Measurements from ENCODE around the gene PARN. TPM values are rescaled to one million over a fixed set of nuclear protein-coding genes. Genes with fewer than 3 reads are reported as not detected.
A peak's percentile ranks its signal among the peaks of the same experiment; 100 is the strongest.

The PARN gene
- total and polyA plus RNA-seq, 4 experiments from 2014 or later = 41.5 to 46.4 (median 44.7) TPM

- intact Hi-C loops (cut with micrococcal nuclease) = no loop called here
Measured at GRCh38 chr16:14522671-14523070, 107.4 kb downstream of the PARN start.

GRCh38 chr16:14520753-14521152 lies 109.3 kb downstream of the PARN start:
- Mint-ChIP-seq H3K4me3 (no peak overlapping the region), H3K27ac (peak overlapping the region in 1 of 7 donors; percentile 68), H3K27me3 (no peaks in the 10 kb centered on the region), H3K9me3 (no peaks in the 10 kb centered on the region), H3K4me1 (peaks cover 6 to 24% (median 18%) of the 10 kb centered on the region in 4 donors), H3K36me3 (peaks cover 0 to 3% of the 10 kb centered on the region in 2 donors)
- no peak for DNase-seq
- Histone ChIP-seq H3K27me3 (ENCODE audit: insufficient read depth, low read length) (no peaks in the 10 kb centered on the region), H3K4me3 (ENCODE audit: low read length in 2 of 2) (no peak overlapping the region), H3K9me3 (ENCODE audit: control insufficient read depth in 1 of 2, low read length in 2 of 2) (no peaks in the 10 kb centered on the region), H3K4me1 (ENCODE audit: insufficient read depth, low read length) (peaks cover 5% of the 10 kb centered on the region), H3K27ac (ENCODE audit: low read depth, low read length) (no peak overlapping the region), H3K36me3 (ENCODE audit: insufficient read depth, low read length) (no peaks in the 10 kb centered on the region)
- CTCF ChIA-PET (ENCODE audit: partially characterized antibody) = no interaction called here
- intact Hi-C loops (cut with micrococcal nuclease) = no loop called here
- POLR2A ChIA-PET (ENCODE audit: partially characterized antibody) = no interaction called here

More at GRCh38 chr16:14522671-14523070, 107.4 kb downstream of the PARN start:
- peak overlapping the region in 1 of 8 donors; percentile 4 for H3K4me3 Mint-ChIP-seq
- Histone ChIP-seq H3K4me3 (ENCODE audit: low read length in 2 of 2) (no peak overlapping the region), H3K36me3 (ENCODE audit: insufficient read depth, low read length) (no peaks in the 10 kb centered on the region), H3K9me3 (ENCODE audit: control insufficient read depth in 1 of 2, low read length in 2 of 2) (no peaks in the 10 kb centered on the region), H3K27ac (ENCODE audit: low read depth, low read length) (no peak overlapping the region), H3K27me3 (ENCODE audit: insufficient read depth, low read length) (no peaks in the 10 kb centered on the region), H3K4me1 (ENCODE audit: insufficient read depth, low read length) (peaks cover 5% of the 10 kb centered on the region)
- POLR2A ChIA-PET (ENCODE audit: partially characterized antibody) = no interaction called here
- peak overlapping the region in 4 of 7 donors; percentile 43 to 70 (median 61) for H3K27ac Mint-ChIP-seq
- H3K36me3 Mint-ChIP-seq = peaks cover 0 to 4% of the 10 kb centered on the region in 2 donors
- peaks cover 6 to 28% (median 17%) of the 10 kb centered on the region in 4 donors for H3K4me1 Mint-ChIP-seq
- no peaks in the 10 kb centered on the region for H3K9me3 Mint-ChIP-seq
- no peaks in the 10 kb centered on the region for H3K27me3 Mint-ChIP-seq
- CTCF ChIA-PET (ENCODE audit: partially characterized antibody) = no interaction called here
- DNase-seq = no peak

- H3K4me1 Mint-ChIP-seq = peaks cover 6 to 11% (median 11%) of the 10 kb centered on the region in 4 donors
- POLR2A ChIA-PET (ENCODE audit: partially characterized antibody) = no interaction called here
Measured at GRCh38 chr16:14514967-14515366, 115.1 kb downstream of the PARN start.

DNA sequence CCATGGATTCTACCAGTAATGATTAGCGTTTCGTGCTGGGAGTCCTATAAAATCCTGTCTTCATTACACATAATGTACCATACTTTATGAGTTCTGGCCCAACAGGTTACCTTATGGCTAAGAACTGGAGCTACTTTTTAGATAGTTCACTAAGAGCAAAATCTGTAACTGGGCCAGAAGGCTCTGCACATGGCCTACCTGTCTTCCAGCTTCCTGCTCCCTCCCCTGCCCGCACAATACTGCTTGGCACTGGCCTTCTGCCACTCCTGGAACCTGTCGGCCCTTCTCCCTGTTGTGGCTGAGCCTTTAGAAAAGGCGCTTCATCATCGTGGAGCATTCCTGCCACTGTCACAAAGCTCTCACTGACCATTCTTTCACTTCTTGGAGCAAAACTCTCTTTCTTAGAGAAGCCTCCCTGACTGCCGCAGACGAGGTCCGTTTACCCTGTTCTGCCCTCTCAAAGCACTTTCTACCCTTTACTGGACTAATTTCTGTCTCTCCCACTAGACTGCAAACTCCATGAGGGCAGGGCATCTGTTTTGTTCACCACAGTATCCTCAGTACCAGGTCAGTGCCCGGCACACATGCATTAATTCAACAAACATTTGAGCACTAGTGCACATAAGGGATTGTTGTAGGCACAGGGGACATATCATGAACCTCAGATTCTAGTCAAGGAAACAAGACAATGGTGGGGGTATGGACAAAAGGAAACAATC lies 116.5 kb downstream of the PARN start:
- no peaks in the 10 kb centered on the region for H3K27me3 Mint-ChIP-seq
- H3K4me1 ChIP-seq (ENCODE audit: insufficient read depth, low read length) = no peaks in the 10 kb centered on the region
- H3K27ac ChIP-seq (ENCODE audit: low read depth, low read length) = no peak overlapping the region
- no peak for DNase-seq
- peak overlapping the region in 1 of 8 donors; percentile 27 for H3K4me3 Mint-ChIP-seq
- no peak overlapping the region for H3K4me3 ChIP-seq (ENCODE audit: low read length in 2 of 2)
- H3K4me1 Mint-ChIP-seq = peaks cover 4 to 9% (median 8%) of the 10 kb centered on the region in 4 donors
- no peaks in the 10 kb centered on the region for H3K9me3 ChIP-seq (ENCODE audit: control insufficient read depth in 1 of 2, low read length in 2 of 2)
- H3K27me3 ChIP-seq (ENCODE audit: insufficient read depth, low read length) = no peaks in the 10 kb centered on the region
- POLR2A ChIA-PET (ENCODE audit: partially characterized antibody) = no interaction called here
- H3K9me3 Mint-ChIP-seq = no peaks in the 10 kb centered on the region
- peak overlapping the region in 1 of 7 donors; percentile 62 for H3K27ac Mint-ChIP-seq
- intact Hi-C loops (cut with micrococcal nuclease) = no loop called here
- H3K36me3 ChIP-seq (ENCODE audit: insufficient read depth, low read length) = no peaks in the 10 kb centered on the region
- H3K36me3 Mint-ChIP-seq = peaks cover 3 to 9% of the 10 kb centered on the region in 2 donors
- CTCF ChIA-PET (ENCODE audit: partially characterized antibody) = no interaction called here

More at GRCh38 chr16:14514967-14515366, 115.1 kb downstream of the PARN start:
- Mint-ChIP-seq H3K4me3 (no peak overlapping the region), H3K27ac (no peak overlapping the region), H3K27me3 (no peaks in the 10 kb centered on the region), H3K9me3 (no peaks in the 10 kb centered on the region), H3K36me3 (peaks cover 3 to 9% of the 10 kb centered on the region in 2 donors)
- no peaks in the 10 kb centered on the region for H3K9me3 ChIP-seq (ENCODE audit: control insufficient read depth in 1 of 2, low read length in 2 of 2)
- no peaks in the 10 kb centered on the region for H3K4me1 ChIP-seq (ENCODE audit: insufficient read depth, low read length)
- no peaks in the 10 kb centered on the region for H3K27me3 ChIP-seq (ENCODE audit: insufficient read depth, low read length)
- H3K27ac ChIP-seq (ENCODE audit: low read depth, low read length) = no peak overlapping the region
- no peak overlapping the region for H3K4me3 ChIP-seq (ENCODE audit: low read length in 2 of 2)
- H3K36me3 ChIP-seq (ENCODE audit: insufficient read depth, low read length) = no peaks in the 10 kb centered on the region
- no peak for DNase-seq
- intact Hi-C loops (cut with micrococcal nuclease) = no loop called here
- CTCF ChIA-PET (ENCODE audit: partially characterized antibody) = interaction anchor here (0.9 to 1.5 kb wide), 2 partner anchors 13 kb away, joined by 3 to 6 read pairs; no protein-coding TSS in a partner anchor

- Mint-ChIP-seq H3K4me3 (no peak overlapping the region), H3K9me3 (no peaks in the 10 kb centered on the region), H3K27ac (no peak overlapping the region), H3K4me1 (peaks cover 4 to 9% (median 7%) of the 10 kb centered on the region in 4 donors), H3K27me3 (no peaks in the 10 kb centered on the region), H3K36me3 (peaks cover 6% of the 10 kb centered on the region in 2 donors)
- no peaks in the 10 kb centered on the region for H3K9me3 ChIP-seq (ENCODE audit: control insufficient read depth in 1 of 2, low read length in 2 of 2)
- intact Hi-C loops (cut with micrococcal nuclease) = no loop called here
- no peaks in the 10 kb centered on the region for H3K36me3 ChIP-seq (ENCODE audit: insufficient read depth, low read length)
- no peaks in the 10 kb centered on the region for H3K4me1 ChIP-seq (ENCODE audit: insufficient read depth, low read length)
- POLR2A ChIA-PET (ENCODE audit: partially characterized antibody) = interaction anchor here (0.6 kb wide), 1 partner anchor 305 kb away, joined by 3 read pairs; no protein-coding TSS in a partner anchor
- CTCF ChIA-PET (ENCODE audit: partially characterized antibody) = no interaction called here
- no peak overlapping the region for H3K27ac ChIP-seq (ENCODE audit: low read depth, low read length)
- DNase-seq = no peak
- no peaks in the 10 kb centered on the region for H3K27me3 ChIP-seq (ENCODE audit: insufficient read depth, low read length)
- no peak overlapping the region for H3K4me3 ChIP-seq (ENCODE audit: low read length in 2 of 2)
Measured at GRCh38 chr16:14511800-14512135, 118.3 kb downstream of the PARN start.

GRCh38 chr16:14510939-14511799 lies 118.9 kb downstream of the PARN start:
- ChIA-PET POLR2A (ENCODE audit: partially characterized antibody) (interaction anchor here (0.6 kb wide), 1 partner anchor 304 kb away, joined by 3 read pairs; no protein-coding TSS in a partner anchor), CTCF (ENCODE audit: partially characterized antibody) (no interaction called here)
- Mint-ChIP-seq H3K27ac (no peak overlapping the region), H3K4me1 (peaks cover 4 to 9% (median 7%) of the 10 kb centered on the region in 4 donors), H3K36me3 (peaks cover 6% of the 10 kb centered on the region in 2 donors), H3K9me3 (no peaks in the 10 kb centered on the region), H3K4me3 (no peak overlapping the region), H3K27me3 (no peaks in the 10 kb centered on the region)
- H3K9me3 ChIP-seq (ENCODE audit: control insufficient read depth in 1 of 2, low read length in 2 of 2) = no peaks in the 10 kb centered on the region
- H3K27me3 ChIP-seq (ENCODE audit: insufficient read depth, low read length) = no peaks in the 10 kb centered on the region
- H3K4me1 ChIP-seq (ENCODE audit: insufficient read depth, low read length) = no peaks in the 10 kb centered on the region
- intact Hi-C loops (cut with micrococcal nuclease) = no loop called here
- no peak overlapping the region for H3K27ac ChIP-seq (ENCODE audit: low read depth, low read length)
- no peak overlapping the region for H3K4me3 ChIP-seq (ENCODE audit: low read length in 2 of 2)
- DNase-seq = no peak
- no peaks in the 10 kb centered on the region for H3K36me3 ChIP-seq (ENCODE audit: insufficient read depth, low read length)

GRCh38 chr16:14510581-14510938 lies 119.5 kb downstream of the PARN start:
- no peak overlapping the region for H3K27ac ChIP-seq (ENCODE audit: low read depth, low read length)
- H3K4me3 ChIP-seq (ENCODE audit: low read length in 2 of 2) = no peak overlapping the region
- Mint-ChIP-seq H3K9me3 (no peaks in the 10 kb centered on the region), H3K27me3 (no peaks in the 10 kb centered on the region), H3K27ac (peak overlapping the region in 1 of 7 donors; percentile 72), H3K4me1 (peaks cover 4 to 12% (median 7%) of the 10 kb centered on the region in 4 donors), H3K4me3 (no peak overlapping the region), H3K36me3 (peaks cover 6% of the 10 kb centered on the region in 2 donors)
- ChIA-PET POLR2A (ENCODE audit: partially characterized antibody) (no interaction called here), CTCF (ENCODE audit: partially characterized antibody) (no interaction called here)
- H3K36me3 ChIP-seq (ENCODE audit: insufficient read depth, low read length) = no peaks in the 10 kb centered on the region
- H3K9me3 ChIP-seq (ENCODE audit: control insufficient read depth in 1 of 2, low read length in 2 of 2) = no peaks in the 10 kb centered on the region
- H3K27me3 ChIP-seq (ENCODE audit: insufficient read depth, low read length) = no peaks in the 10 kb centered on the region
- intact Hi-C loops (cut with micrococcal nuclease) = no loop called here
- no peak for DNase-seq
- H3K4me1 ChIP-seq (ENCODE audit: insufficient read depth, low read length) = no peaks in the 10 kb centered on the region
